Hepatocyte (in vitro differentiated cells): ENCODE data around the gene PDE4D. TPM values are rescaled to one million over a fixed set of nuclear protein-coding genes. Genes with fewer than 3 reads are reported as not detected.

ENCODE experiments used
- DNase-seq: peaks from one replicate; pipeline ENCODE4 v3.0.0-alpha.2; 2016; ENCODE audit warnings: low spot score
- H2AFZ ChIP-seq: fragments of 200-600 bp; sonication (generic); 2 replicates; pipeline ENCODE4 v1.6.0; 2016; ENCODE audit warnings: antibody characterized with exemption, mild to moderate bottlenecking
- H3K27ac ChIP-seq: fragments of 200-600 bp; sonication (generic); 2 replicates; pipeline ENCODE4 v1.5.1; 2016; ENCODE audit warnings: mild to moderate bottlenecking
- H3K27me3 ChIP-seq: fragments of 200-600 bp; sonication (generic); 2 replicates; pipeline ENCODE4 v1.6.1; 2016
- H3K36me3 ChIP-seq: fragments of 200-600 bp; sonication (generic); replicated peaks from 2 replicates; pipeline ENCODE4 v1.5.1; 2016; ENCODE audit warnings: low read depth; ENCODE audit not compliant: insufficient read depth
- H3K4me1 ChIP-seq: fragments of 200-600 bp; sonication (generic); 2 replicates; pipeline ENCODE4 v1.5.1; 2016; ENCODE audit warnings: mild to moderate bottlenecking, moderate library complexity; ENCODE audit not compliant: insufficient read depth
- H3K4me2 ChIP-seq: fragments of 200-600 bp; sonication (generic); 2 replicates; pipeline ENCODE4 v1.6.0; 2016
- H3K4me3 ChIP-seq: fragments of 200-600 bp; sonication (generic); 2 replicates; pipeline ENCODE4 v1.5.1; 2016; ENCODE audit warnings: mild to moderate bottlenecking
- H3K79me2 ChIP-seq: fragments of 200-600 bp; sonication (generic); 2 replicates; pipeline ENCODE4 v1.6.0; 2017; ENCODE audit warnings: mild to moderate bottlenecking
- H3K9me2 ChIP-seq: fragments of 200-600 bp; sonication (generic); replicated peaks from 2 replicates; pipeline ENCODE4 v1.6.0; 2017; ENCODE audit warnings: mild to moderate bottlenecking; ENCODE audit not compliant: insufficient read depth
- H3K9me3 ChIP-seq: fragments of 200-600 bp; sonication (generic); 2 replicates; pipeline ENCODE4 v1.5.1; 2016; ENCODE audit warnings: low read depth, mild to moderate bottlenecking
- H4K20me1 ChIP-seq: fragments of 200-600 bp; sonication (generic); 2 replicates; pipeline ENCODE4 v1.6.0; 2016; ENCODE audit warnings: mild to moderate bottlenecking; ENCODE audit not compliant: insufficient read depth, poor library complexity, severe bottlenecking
- EZH2 ChIP-seq: fragments of 200-600 bp; sonication (generic); IDR thresholded peaks from 2 replicates; pipeline ENCODE4 v1.6.1; 2016; ENCODE audit warnings: antibody characterized with exemption, mild to moderate bottlenecking, borderline replicate concordance
- EZH2phosphoT487 ChIP-seq: fragments of 200-600 bp; sonication (generic); IDR thresholded peaks from one replicate; pipeline ENCODE4 v1.6.1; 2018; ENCODE audit warnings: antibody characterized with exemption, mild to moderate bottlenecking, low read depth, moderate library complexity; ENCODE audit not compliant: unreplicated experiment, severe bottlenecking
- WGBS: methylation state at CpG from one replicate; pipeline ENCODE4 v1.1.6; 2016; ENCODE audit warnings: low lambda C conversion rate; ENCODE audit errors: missing lambda C conversion rate; 5-methylcytosine and 5-hydroxymethylcytosine counted together
- polyA plus RNA-seq: library from polyadenylated mRNA; unstranded; fragments of >200 nt; fragmentation: Nextera tagmentation; extraction: Ambion mirVana; gene quantifications from 2 replicates; pipeline ENCODE4 v1.2.1, GENCODE V29; 2016
- total RNA-seq: library from RNA; depleted of rRNA; stranded (reverse); fragments of >200 nt; gene quantifications from 2 replicates; pipeline ENCODE4 v1.2.3, GENCODE V29; 2014
- TF ChIP-seq, protein P1 (sequence below): fragments of 200-600 bp; sonication (generic); IDR thresholded peaks from 2 replicates; pipeline ENCODE4 v1.5.1; 2016; ENCODE audit warnings: antibody characterized with exemption, mild to moderate bottlenecking; ENCODE audit not compliant: poor library complexity

Gene PDE4D
- total and polyA plus RNA-seq, 2 experiments from 2014 or later: 14.5 to 45.2 TPM

DNA sequence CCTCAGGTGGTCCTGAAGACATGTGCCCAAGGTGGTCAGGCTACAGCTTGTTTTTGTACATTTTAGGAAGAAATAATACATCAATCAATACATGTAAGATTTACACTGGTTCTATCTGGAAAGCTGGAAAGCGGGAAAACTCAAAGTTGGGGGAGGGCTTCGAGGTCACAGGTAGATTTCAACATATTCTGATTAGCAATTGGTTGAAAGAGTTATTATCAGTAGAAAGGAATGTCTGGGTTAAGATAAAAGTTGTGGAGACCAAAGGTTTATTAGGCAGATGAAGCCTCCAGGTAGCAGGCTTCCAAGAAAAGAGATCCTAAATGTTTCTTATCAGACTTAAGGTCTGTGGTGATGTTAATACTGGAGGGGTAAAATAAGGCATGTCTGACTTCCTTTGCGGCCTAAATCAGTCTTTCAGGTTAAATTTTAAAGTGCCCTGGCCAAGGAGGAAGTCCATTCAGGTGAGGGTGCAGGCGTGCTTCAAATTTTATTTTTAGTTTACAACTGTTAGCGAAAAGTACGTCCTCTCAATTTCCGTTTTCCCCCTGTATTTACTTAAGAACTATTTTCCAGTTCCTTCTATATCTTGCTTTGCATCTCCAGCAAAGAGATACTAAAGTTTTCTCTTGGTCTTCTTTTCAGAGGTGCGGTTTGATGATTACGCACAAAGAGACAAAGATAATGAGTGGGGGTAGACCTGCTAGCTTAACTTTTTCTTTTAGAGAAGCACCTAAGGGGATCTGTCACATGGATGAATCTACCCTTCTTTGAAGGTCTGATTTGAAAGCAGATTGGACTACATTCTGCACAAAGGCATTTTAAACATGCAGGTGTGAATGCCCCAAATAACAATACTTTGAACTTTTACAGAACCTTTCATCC is 732.1 kb downstream of the PDE4D start:
- no peak overlapping the region for H3K4me3 ChIP-seq
- H3K4me2 ChIP-seq: peak overlapping the region; percentile 56
- no peaks in the 10 kb centered on the region for H3K79me2 ChIP-seq
- H3K36me3 ChIP-seq: no peaks in the 10 kb centered on the region
- H4K20me1 ChIP-seq: no peaks in the 10 kb centered on the region
- 58% methylated on average over 9 of the region's 9 CpGs for WGBS
- H3K9me2 ChIP-seq: no peaks in the 10 kb centered on the region
- H2AFZ ChIP-seq: no peak overlapping the region
- peaks cover 10% of the 10 kb centered on the region for H3K4me1 ChIP-seq
- H3K27me3 ChIP-seq: no peaks in the 10 kb centered on the region
- DNase-seq: no peak
- peak overlapping the region; percentile 37 for H3K27ac ChIP-seq
- TF ChIP-seq, protein P1, sequence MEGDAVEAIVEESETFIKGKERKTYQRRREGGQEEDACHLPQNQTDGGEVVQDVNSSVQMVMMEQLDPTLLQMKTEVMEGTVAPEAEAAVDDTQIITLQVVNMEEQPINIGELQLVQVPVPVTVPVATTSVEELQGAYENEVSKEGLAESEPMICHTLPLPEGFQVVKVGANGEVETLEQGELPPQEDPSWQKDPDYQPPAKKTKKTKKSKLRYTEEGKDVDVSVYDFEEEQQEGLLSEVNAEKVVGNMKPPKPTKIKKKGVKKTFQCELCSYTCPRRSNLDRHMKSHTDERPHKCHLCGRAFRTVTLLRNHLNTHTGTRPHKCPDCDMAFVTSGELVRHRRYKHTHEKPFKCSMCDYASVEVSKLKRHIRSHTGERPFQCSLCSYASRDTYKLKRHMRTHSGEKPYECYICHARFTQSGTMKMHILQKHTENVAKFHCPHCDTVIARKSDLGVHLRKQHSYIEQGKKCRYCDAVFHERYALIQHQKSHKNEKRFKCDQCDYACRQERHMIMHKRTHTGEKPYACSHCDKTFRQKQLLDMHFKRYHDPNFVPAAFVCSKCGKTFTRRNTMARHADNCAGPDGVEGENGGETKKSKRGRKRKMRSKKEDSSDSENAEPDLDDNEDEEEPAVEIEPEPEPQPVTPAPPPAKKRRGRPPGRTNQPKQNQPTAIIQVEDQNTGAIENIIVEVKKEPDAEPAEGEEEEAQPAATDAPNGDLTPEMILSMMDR: no peak
- TF ChIP-seq EZH2phosphoT487 (no peak), EZH2 (no peak)
- H3K9me3 ChIP-seq: no peaks in the 10 kb centered on the region

GRCh38 chr5:59158637-59159391 is 734.7 kb downstream of the PDE4D start:
- Histone ChIP-seq H3K4me3 (no peak overlapping the region), H2AFZ (no peak overlapping the region), H3K4me2 (no peak overlapping the region), H3K36me3 (no peaks in the 10 kb centered on the region), H3K79me2 (no peaks in the 10 kb centered on the region), H3K9me2 (no peaks in the 10 kb centered on the region), H3K27me3 (no peaks in the 10 kb centered on the region), H4K20me1 (no peaks in the 10 kb centered on the region), H3K9me3 (no peaks in the 10 kb centered on the region), H3K4me1 (peaks cover 10% of the 10 kb centered on the region), H3K27ac (no peak overlapping the region)
- no peak for DNase-seq
- no peak for TF ChIP-seq EZH2phosphoT487
- TF ChIP-seq, protein P1: no peak
- TF ChIP-seq EZH2: no peak
- 61% methylated on average over 2 of the region's 2 CpGs for WGBS

- no peak for DNase-seq
- 75% methylated on average over 2 of the region's 2 CpGs for WGBS
- H3K27ac ChIP-seq: no peak overlapping the region
- no peak overlapping the region for H2AFZ ChIP-seq
- no peaks in the 10 kb centered on the region for H3K79me2 ChIP-seq
- no peaks in the 10 kb centered on the region for H3K36me3 ChIP-seq
- no peak overlapping the region for H3K4me2 ChIP-seq
- no peaks in the 10 kb centered on the region for H3K9me2 ChIP-seq
- H3K9me3 ChIP-seq: no peaks in the 10 kb centered on the region
- H4K20me1 ChIP-seq: no peaks in the 10 kb centered on the region
- TF ChIP-seq, protein P1: no peak
- TF ChIP-seq EZH2 (no peak), EZH2phosphoT487 (no peak)
- no peaks in the 10 kb centered on the region for H3K27me3 ChIP-seq
- H3K4me3 ChIP-seq: no peak overlapping the region
- H3K4me1 ChIP-seq: peaks cover 10% of the 10 kb centered on the region
These were observed 735.4 kb downstream of the PDE4D start for GRCh38 chr5:59158165-59158564.
